ENCODE measurements around the gene RPRD1B.

GRCh38 chr20:38133680-38134426 is 100.3 kb downstream of the RPRD1B start:
- no peak for TF ChIP-seq POLR2AphosphoS5 (IDR thresholded peaks at IDR 0.05; ENCODE audit: low read depth, low read length)
- no peak for TF ChIP-seq POLR2A (IDR thresholded peaks at IDR 0.05; ENCODE audit: low read depth, low read length)
